Fibroblast of mammary gland (primary cell): ENCODE results near the gene MATK.

Experiments
- DNase-seq: peaks from one replicate; pipeline ENCODE4 v3.0.0-alpha.2; 2010; ENCODE audit warnings: low read depth
- H3K4me3 ChIP-seq: 2 replicates; pipeline ENCODE4 v1.5.1; 2011; ENCODE audit warnings: low read depth, mild to moderate bottlenecking, low read length, moderate library complexity; ENCODE audit not compliant: control insufficient read depth
- CTCF ChIP-seq: conservative IDR thresholded peaks from 2 replicates; pipeline ENCODE4 v1.5.1; 2011; ENCODE audit warnings: low read depth, low read length, inconsistent platforms; ENCODE audit not compliant: control insufficient read depth, insufficient read depth

The MATK gene

DNA sequence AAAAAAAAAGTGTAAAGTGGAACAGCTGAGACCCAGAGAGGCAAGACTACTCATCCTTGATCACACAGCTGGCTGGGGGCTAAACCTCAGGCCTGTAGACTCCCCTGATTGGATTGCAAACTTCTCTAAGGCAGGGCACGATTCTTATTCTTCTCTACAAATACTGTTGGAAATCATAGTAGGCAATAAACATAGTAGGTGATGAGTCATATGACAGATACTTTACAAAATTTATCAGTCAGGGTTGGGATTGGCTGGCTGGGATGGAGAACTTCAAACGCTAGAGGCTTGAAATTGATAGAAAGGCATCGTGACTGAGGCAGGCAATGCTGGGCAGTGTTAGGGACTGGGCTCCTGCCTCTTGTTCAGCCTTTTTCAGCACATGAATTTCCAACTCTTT, 5.9 kb upstream of the MATK start:
- no peak for DNase-seq
- H3K4me3 ChIP-seq: no peak overlapping the region
- TF ChIP-seq CTCF: no peak

- DNase-seq: no peak
- H3K4me3 ChIP-seq: no peak overlapping the region
- TF ChIP-seq CTCF: no peak
These were observed 4.8 kb upstream of the MATK start for GRCh38 chr19:3790941-3791340.

- no peak for DNase-seq
- TF ChIP-seq CTCF: no peak
- H3K4me3 ChIP-seq: no peak overlapping the region
These were observed 4.1 kb upstream of the MATK start for GRCh38 chr19:3790209-3790734.

- DNase-seq: no peak
- TF ChIP-seq CTCF: no peak
- no peak overlapping the region for H3K4me3 ChIP-seq
These were observed 3.0 kb upstream of the MATK start for GRCh38 chr19:3788996-3789778.

DNA sequence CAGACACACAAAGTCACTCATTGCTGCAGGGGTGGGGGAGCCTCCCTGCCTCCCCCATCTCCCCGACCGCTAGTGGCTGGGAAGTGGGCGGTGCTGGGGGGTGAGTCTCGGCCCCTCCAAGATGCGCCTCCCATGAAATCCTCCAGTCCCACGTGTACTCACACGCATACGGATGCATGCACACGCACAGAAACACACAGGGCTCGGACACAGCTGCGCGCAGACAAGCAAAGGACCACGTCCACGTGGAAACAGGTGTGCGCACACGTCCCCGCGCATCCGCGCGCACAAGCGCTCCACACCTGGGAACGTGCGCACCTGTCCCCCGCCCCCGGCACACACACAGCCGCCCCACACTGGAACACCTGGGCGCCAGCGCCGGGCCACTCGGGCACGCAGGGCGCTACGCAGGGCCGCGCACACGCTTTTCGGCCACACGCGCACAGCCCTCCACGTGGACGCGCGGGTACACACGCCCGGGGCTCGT, 687 bp downstream of the MATK start:
- no peak overlapping the region for H3K4me3 ChIP-seq
- no peak for TF ChIP-seq CTCF
- no peak for DNase-seq

- no peak for TF ChIP-seq CTCF
- peak; percentile 12 for DNase-seq
- no peak overlapping the region for H3K4me3 ChIP-seq
These were observed 1.4 kb downstream of the MATK start for GRCh38 chr19:3784607-3785450.
